AG04450 (cell line): Measurements from ENCODE around the gene OSBPL2. TPM values are rescaled to one million over a fixed set of nuclear protein-coding genes. Genes with fewer than 3 reads are reported as not detected.
A peak's percentile ranks its signal among the peaks of the same experiment; 100 is the strongest.

Source experiments
- CTCF ChIA-PET: fragments of 300-600, 350-600 bp; formaldehyde crosslinking; extraction: SDS; loops from one replicate; lab custom pipeline; 2022; ENCODE audit warnings: antibody characterized with exemption, inconsistent platforms; lab: Charles Lee
- POLR2A ChIA-PET: fragments of 350-600 bp; formaldehyde crosslinking; extraction: SDS; loops from one replicate; lab custom pipeline; 2021; ENCODE audit warnings: antibody characterized with exemption, inconsistent platforms; lab: Yijun Ruan, JAX
- DNase-seq: peaks from one replicate; pipeline ENCODE4 v3.0.0-alpha.2; 2011; ENCODE audit warnings: low read depth, low spot score
- H3K27ac ChIP-seq: one replicate; pipeline ENCODE4 v1.5.1; 2012; ENCODE audit warnings: low read depth, low read length, control low read depth
- H3K27me3 ChIP-seq: one replicate; pipeline ENCODE4 v1.6.0; 2012; ENCODE audit warnings: low read length; ENCODE audit not compliant: control insufficient read depth, insufficient read depth
- H3K4me3 ChIP-seq: 2 replicates; pipeline ENCODE4 v1.5.1; 2011; ENCODE audit warnings: mild to moderate bottlenecking, low read depth, low read length, control low read depth
- H3K9me3 ChIP-seq: 2 replicates; pipeline ENCODE4 v1.5.1; 2012; ENCODE audit warnings: low read length; ENCODE audit not compliant: control insufficient read depth, insufficient read depth
- CTCF ChIP-seq: IDR thresholded peaks from 2 replicates; pipeline ENCODE4 v1.5.1; 2011; ENCODE audit warnings: low read depth, low read length, control low read depth, inconsistent platforms
- polyA plus RNA-seq: library from polyadenylated mRNA; depleted of rRNA; stranded (reverse); fragments of >200 nt; gene quantifications from 2 replicates; pipeline ENCODE4 v1.2.3, GENCODE V29; 2011

The OSBPL2 gene
- polyA plus RNA-seq, 1 experiment: 18.5 TPM

DNA sequence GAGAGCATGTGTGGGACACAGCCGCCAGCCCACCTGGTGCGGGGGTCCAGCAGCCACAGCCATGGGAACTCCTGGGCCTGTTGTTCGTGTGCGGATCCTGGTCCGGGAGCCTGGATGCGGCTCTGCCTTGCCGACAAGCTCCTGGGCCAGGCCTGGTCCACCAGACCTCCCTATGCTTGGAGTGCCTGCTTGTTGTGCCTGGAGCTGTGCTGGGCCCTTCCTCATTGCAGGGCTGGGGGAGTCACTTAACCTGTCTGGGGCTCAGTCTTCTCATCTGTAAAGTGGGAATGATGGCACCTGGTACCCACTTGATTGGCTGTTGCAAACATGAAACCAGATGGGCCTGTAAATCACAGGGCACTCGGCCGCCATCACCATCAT lies 2.6 kb upstream of the OSBPL2 start:
- DNase-seq: no peak
- Histone ChIP-seq H3K27ac (no peak overlapping the region), H3K27me3 (peaks cover 10% of the 10 kb centered on the region), H3K9me3 (no peaks in the 10 kb centered on the region; the same call in none of the 2 replicates), H3K4me3 (no peak overlapping the region)
- TF ChIP-seq CTCF: no peak
- POLR2A ChIA-PET: no interaction called here
- CTCF ChIA-PET: no interaction called here

DNA sequence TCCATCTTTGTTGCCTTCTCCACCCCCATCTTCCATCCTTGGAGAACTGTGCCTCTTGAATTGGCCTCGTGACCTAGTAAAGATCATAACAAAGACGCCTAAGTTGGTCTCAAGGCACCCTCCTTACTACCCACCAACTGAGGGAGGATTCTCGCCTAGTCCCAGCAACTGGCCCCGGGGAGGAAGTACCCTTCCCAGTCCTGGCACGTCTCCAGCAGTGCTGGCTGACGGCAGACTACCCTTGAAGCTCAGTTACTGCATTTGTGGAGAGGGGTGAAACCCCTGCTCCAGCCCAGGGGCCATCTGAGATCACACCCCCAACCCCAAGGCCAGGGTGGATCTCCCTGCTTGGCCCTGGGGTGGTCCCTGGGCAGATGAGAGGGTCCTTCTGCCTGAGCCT lies 2.1 kb upstream of the OSBPL2 start:
- no peak overlapping the region for H3K4me3 ChIP-seq
- no peak for TF ChIP-seq CTCF
- no peaks in the 10 kb centered on the region; the same call in none of the 2 replicates for H3K9me3 ChIP-seq
- POLR2A ChIA-PET: no interaction called here
- DNase-seq: no peak
- H3K27ac ChIP-seq: no peak overlapping the region
- CTCF ChIA-PET: no interaction called here
- H3K27me3 ChIP-seq: peaks cover 10% of the 10 kb centered on the region

DNA sequence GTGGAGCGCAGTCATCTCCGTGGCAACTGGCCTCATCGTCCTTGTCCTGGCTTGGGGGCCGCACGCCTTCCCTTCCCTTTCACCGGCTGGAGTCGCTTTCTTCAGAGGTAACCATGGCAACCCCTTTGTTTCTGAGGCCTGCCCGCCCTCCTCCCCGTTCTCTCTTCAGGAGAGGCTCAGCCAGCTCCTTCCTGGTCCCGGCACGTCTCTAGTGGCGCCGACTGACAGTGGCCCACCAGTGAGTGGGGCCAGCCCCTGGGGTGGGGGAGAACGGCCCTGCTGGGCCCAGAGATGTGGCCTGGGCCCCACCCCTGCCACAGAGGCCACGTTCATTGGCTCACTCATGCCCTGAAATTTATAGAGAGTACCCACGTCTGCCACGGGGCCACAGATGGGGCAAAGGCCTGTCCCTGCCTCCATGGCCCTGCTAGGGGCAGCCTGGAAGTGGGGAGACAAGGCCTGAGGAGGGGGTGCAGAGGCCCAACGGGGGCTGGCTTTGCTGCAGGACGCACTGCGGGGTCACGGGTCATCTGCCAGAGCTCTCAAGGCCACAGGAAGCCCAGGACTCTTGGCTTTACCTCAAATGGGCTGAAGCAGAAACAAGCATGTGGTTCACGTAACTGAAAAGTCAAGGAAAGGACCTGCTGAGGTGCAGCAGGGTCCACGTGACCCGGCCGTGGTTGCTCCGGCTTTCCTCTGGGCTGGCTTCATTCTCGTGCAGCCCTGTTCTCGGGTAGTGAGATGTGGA lies 1.4 kb upstream of the OSBPL2 start:
- POLR2A ChIA-PET: no interaction called here

GRCh38 chr20:62237514-62237800 lies 864 bp upstream of the OSBPL2 start:
- CTCF ChIA-PET: no interaction called here
- no peak for TF ChIP-seq CTCF
- POLR2A ChIA-PET: no interaction called here
- no peak overlapping the region; the same call in 1 of the 2 replicates for H3K4me3 ChIP-seq
- no peaks in the 10 kb centered on the region; the same call in none of the 2 replicates for H3K9me3 ChIP-seq
- H3K27ac ChIP-seq: no peak overlapping the region
- DNase-seq: no peak
- peaks cover 6% of the 10 kb centered on the region for H3K27me3 ChIP-seq

More for the DNA sequence above, 1.4 kb upstream of the OSBPL2 start:
- Histone ChIP-seq H3K27me3 (peaks cover 6% of the 10 kb centered on the region), H3K9me3 (no peaks in the 10 kb centered on the region; the same call in none of the 2 replicates), H3K4me3 (no peak overlapping the region), H3K27ac (no peak overlapping the region)
- DNase-seq: no peak
- TF ChIP-seq CTCF: no peak
- CTCF ChIA-PET: no interaction called here

- H3K9me3 ChIP-seq: no peaks in the 10 kb centered on the region; the same call in none of the 2 replicates
- no peak for DNase-seq
- CTCF ChIA-PET: interaction anchor here (0.9 kb wide), 1 partner anchor 22 kb away, joined by 3 read pairs; no protein-coding TSS in a partner anchor
- peak overlapping the region; percentile 90 for H3K4me3 ChIP-seq
- peaks cover 6% of the 10 kb centered on the region for H3K27me3 ChIP-seq
- TF ChIP-seq CTCF: no peak
- H3K27ac ChIP-seq: no peak overlapping the region
- POLR2A ChIA-PET: no interaction called here
Observed at GRCh38 chr20:62238569-62239277, 402 bp downstream of the OSBPL2 start.
